NCI-H146 treated with DMSO at 0.1 percent for 48 hours (cell line): ENCODE measurements around the gene SLC6A18.
"Not testable (repeated sequence)": the region's sequence is repeated elsewhere in the genome, so short reads cannot be mapped to it uniquely, and the experiment has no call there.

Experiments used
- DNase-seq: peaks from one replicate; lab custom pipeline; 2025; ENCODE audit not compliant: unreplicated experiment; lab: John Stamatoyannopoulos, UW

SLC6A18 gene

GRCh38 chr5:1252681-1253080, 27.5 kb downstream of the SLC6A18 start:
- DNase-seq = no peak

GRCh38 chr5:1253456-1254105, 28.4 kb downstream of the SLC6A18 start:
- DNase-seq = no peak

- DNase-seq = no peak
These were observed 29.0 kb downstream of the SLC6A18 start for GRCh38 chr5:1254196-1254595.

GRCh38 chr5:1255081-1255561, 29.9 kb downstream of the SLC6A18 start:
- no peak for DNase-seq

- DNase-seq = no peak
These were observed 31.6 kb downstream of the SLC6A18 start for GRCh38 chr5:1256776-1257175.

GRCh38 chr5:1257363-1257762, 32.2 kb downstream of the SLC6A18 start:
- DNase-seq = no peak

GRCh38 chr5:1257841-1258240, 32.7 kb downstream of the SLC6A18 start:
- no peak for DNase-seq

GRCh38 chr5:1259806-1260480, 34.8 kb downstream of the SLC6A18 start:
- DNase-seq = no peak

GRCh38 chr5:1261643-1262042, 36.5 kb downstream of the SLC6A18 start:
- no peak for DNase-seq

- DNase-seq = no peak
These were observed 37.2 kb downstream of the SLC6A18 start for GRCh38 chr5:1262381-1262780.

GRCh38 chr5:1264211-1264610, 39.0 kb downstream of the SLC6A18 start:
- DNase-seq = no peak

GRCh38 chr5:1265026-1265425, 39.8 kb downstream of the SLC6A18 start:
- DNase-seq = no peak

GRCh38 chr5:1265461-1266455, 40.6 kb downstream of the SLC6A18 start:
- DNase-seq = no peak

- DNase-seq = no peak
These were observed 41.6 kb downstream of the SLC6A18 start for GRCh38 chr5:1266791-1267190.

- not testable (repeated sequence) for DNase-seq
These were observed 42.3 kb downstream of the SLC6A18 start for GRCh38 chr5:1267464-1267863.

GRCh38 chr5:1268056-1268455, 42.9 kb downstream of the SLC6A18 start:
- no peak for DNase-seq

GRCh38 chr5:1268666-1269065, 43.5 kb downstream of the SLC6A18 start:
- no peak for DNase-seq

GRCh38 chr5:1270426-1270825, 45.2 kb downstream of the SLC6A18 start:
- no peak for DNase-seq

- DNase-seq = no peak
These were observed 46.0 kb downstream of the SLC6A18 start for GRCh38 chr5:1270933-1271914.

GRCh38 chr5:1272201-1272600, 47.0 kb downstream of the SLC6A18 start:
- no peak for DNase-seq
